ENCODE data around the gene PPP2R3C.
A peak's percentile ranks its signal among the peaks of the same experiment; 100 is the strongest.
"Not testable (repeated sequence)": the region's sequence is repeated elsewhere in the genome, so short reads cannot be mapped to it uniquely, and the experiment has no call there.

PPP2R3C gene

GRCh38 chr14:35044939-35045797, 76.6 kb downstream of the PPP2R3C start:
- Histone ChIP-seq H3K36me3 (ENCODE audit: insufficient read depth, low read length) (no peaks in the 10 kb centered on the region), H3K9me3 (ENCODE audit: low read depth, low read length) (no peaks in the 10 kb centered on the region), H3K4me3 (peak overlapping the region; percentile 95), H3K9ac (ENCODE audit: insufficient read length) (peak overlapping the region; percentile 89), H3K27ac (peak overlapping the region; percentile 77; the same call in 1 of the 2 replicates)
- no peak for DNase-seq (ENCODE audit: low read depth, low spot score)
- no peak for TF ChIP-seq EZH2 (IDR thresholded peaks at IDR 0.05)
- no peak for TF ChIP-seq FOXP2 (optimal IDR thresholded peaks at IDR 0.05; ENCODE audit: control extremely low read depth, extremely low read length, insufficient read depth)
- TF ChIP-seq POLR2AphosphoS5 (IDR thresholded peaks at IDR 0.05; ENCODE audit: borderline replicate concordance, low read depth, low read length): no peak

GRCh38 chr14:35043046-35043445, 78.7 kb downstream of the PPP2R3C start:
- Histone ChIP-seq H3K36me3 (ENCODE audit: insufficient read depth, low read length) (no peaks in the 10 kb centered on the region), H3K9ac (ENCODE audit: insufficient read length) (no peak overlapping the region), H3K4me3 (no peak overlapping the region), H3K27ac (no peak overlapping the region), H3K9me3 (ENCODE audit: low read depth, low read length) (no peaks in the 10 kb centered on the region)
- no peak for DNase-seq (ENCODE audit: low read depth, low spot score)
- TF ChIP-seq FOXP2 (optimal IDR thresholded peaks at IDR 0.05; ENCODE audit: control extremely low read depth, extremely low read length, insufficient read depth) (no peak), POLR2AphosphoS5 (IDR thresholded peaks at IDR 0.05; ENCODE audit: borderline replicate concordance, low read depth, low read length) (no peak), EZH2 (IDR thresholded peaks at IDR 0.05) (no peak)

- H3K27ac ChIP-seq: no peak overlapping the region
- DNase-seq (ENCODE audit: low read depth, low spot score): no peak
- H3K36me3 ChIP-seq (ENCODE audit: insufficient read depth, low read length): no peaks in the 10 kb centered on the region
- no peaks in the 10 kb centered on the region for H3K9me3 ChIP-seq (ENCODE audit: low read depth, low read length)
- no peak overlapping the region for H3K9ac ChIP-seq (ENCODE audit: insufficient read length)
- TF ChIP-seq POLR2AphosphoS5 (IDR thresholded peaks at IDR 0.05; ENCODE audit: borderline replicate concordance, low read depth, low read length): no peak
- no peak for TF ChIP-seq EZH2 (IDR thresholded peaks at IDR 0.05)
- TF ChIP-seq FOXP2 (optimal IDR thresholded peaks at IDR 0.05; ENCODE audit: control extremely low read depth, extremely low read length, insufficient read depth): no peak
- H3K4me3 ChIP-seq: no peak overlapping the region
Observed at GRCh38 chr14:35042632-35043031, 79.2 kb downstream of the PPP2R3C start.

GRCh38 chr14:35038312-35038711, 83.5 kb downstream of the PPP2R3C start:
- not testable (repeated sequence) for H3K9me3 ChIP-seq (ENCODE audit: low read depth, low read length); H3K27ac ChIP-seq; H3K9ac ChIP-seq (ENCODE audit: insufficient read length); H3K4me3 ChIP-seq; DNase-seq (ENCODE audit: low read depth, low spot score); H3K36me3 ChIP-seq (ENCODE audit: insufficient read depth, low read length)

Measured in SK-N-MC (cell line).